CD4-positive, alpha-beta T cell treated with Interferon alpha-2 for 1 hour (primary cell): ENCODE measurements around the gene ERC1.
"Not testable (repeated sequence)": the region's sequence is repeated elsewhere in the genome, so short reads cannot be mapped to it uniquely, and the experiment has no call there.

Source experiments
- DNase-seq, 2 donors: peaks; one replicate each; pipeline ENCODE4 v3.0.0-alpha.2; 2020 to 2022

The ERC1 gene

GRCh38 chr12:1330477-1330827 is 339.4 kb downstream of the ERC1 start:
- DNase-seq = no peak

DNA sequence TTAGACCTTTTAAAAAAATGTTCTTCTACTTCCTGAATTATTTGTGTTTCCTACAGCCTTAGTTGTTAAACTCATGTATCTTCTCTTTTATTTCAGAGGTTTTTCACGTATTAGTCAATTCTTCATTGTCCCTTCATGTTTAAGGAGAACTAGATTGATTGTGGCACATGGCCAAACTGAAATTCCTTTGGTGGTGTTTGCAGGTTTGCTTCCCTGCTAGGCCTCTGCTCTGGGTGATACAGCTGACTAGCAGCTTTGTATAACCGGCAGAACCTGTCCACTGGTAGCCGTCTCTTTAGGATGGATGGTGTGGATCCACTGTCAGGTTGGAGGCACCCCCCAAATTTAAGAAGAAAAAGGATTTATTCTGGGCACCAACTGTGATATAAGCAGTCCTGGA is 341.3 kb downstream of the ERC1 start:
- no peak for DNase-seq

DNA sequence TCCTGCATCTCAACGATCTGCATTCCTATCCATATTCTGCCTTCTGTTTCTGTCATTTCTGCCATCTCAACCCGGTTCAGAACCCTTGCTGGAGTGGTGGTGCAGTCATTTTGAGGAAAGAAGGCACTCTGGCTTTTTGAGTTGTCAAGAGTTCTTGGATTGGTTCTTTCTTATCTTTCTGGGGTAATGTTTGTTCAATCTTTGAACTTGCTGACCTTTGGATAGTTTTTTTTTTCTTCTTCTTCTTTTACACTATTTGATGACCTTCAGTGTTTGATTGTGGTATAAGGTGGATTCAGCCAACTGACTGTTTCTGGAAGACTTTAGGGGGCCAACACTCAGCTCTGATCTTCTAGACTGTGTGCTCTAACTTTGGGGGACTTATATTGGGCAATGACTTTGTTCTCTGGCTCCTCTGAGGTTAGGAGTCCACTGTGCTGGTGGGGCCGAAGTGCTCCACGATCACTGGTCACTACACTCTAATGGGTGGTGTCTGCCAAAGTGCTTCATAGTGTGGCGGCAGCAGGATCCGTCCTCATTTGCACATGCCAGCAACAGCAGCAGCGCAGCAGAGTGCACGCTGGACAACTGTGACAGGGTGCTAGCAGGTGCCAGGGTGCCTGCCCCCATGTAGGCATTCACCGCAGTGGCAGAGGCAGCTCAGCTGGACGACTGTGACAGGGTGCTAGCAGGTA is 347.6 kb downstream of the ERC1 start:
- DNase-seq = no peak

DNA sequence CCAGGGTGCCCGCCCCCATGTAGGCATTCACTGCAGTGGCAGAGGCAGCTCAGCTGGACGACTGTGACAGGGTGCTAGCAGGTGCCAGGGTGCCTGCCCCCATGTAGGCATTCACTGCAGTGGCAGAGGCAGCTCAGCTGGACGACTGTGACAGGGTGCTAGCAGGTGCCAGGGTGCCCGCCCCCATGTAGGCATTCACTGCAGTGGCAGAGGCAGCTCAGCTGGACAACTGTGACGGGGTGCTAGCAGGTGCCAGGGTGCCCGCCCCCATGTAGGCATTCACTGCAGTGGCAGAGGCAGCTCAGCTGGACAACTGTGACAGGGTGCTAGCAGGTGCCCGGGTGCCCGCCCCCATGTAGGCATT is 348.1 kb downstream of the ERC1 start:
- DNase-seq = not testable (repeated sequence)

DNA sequence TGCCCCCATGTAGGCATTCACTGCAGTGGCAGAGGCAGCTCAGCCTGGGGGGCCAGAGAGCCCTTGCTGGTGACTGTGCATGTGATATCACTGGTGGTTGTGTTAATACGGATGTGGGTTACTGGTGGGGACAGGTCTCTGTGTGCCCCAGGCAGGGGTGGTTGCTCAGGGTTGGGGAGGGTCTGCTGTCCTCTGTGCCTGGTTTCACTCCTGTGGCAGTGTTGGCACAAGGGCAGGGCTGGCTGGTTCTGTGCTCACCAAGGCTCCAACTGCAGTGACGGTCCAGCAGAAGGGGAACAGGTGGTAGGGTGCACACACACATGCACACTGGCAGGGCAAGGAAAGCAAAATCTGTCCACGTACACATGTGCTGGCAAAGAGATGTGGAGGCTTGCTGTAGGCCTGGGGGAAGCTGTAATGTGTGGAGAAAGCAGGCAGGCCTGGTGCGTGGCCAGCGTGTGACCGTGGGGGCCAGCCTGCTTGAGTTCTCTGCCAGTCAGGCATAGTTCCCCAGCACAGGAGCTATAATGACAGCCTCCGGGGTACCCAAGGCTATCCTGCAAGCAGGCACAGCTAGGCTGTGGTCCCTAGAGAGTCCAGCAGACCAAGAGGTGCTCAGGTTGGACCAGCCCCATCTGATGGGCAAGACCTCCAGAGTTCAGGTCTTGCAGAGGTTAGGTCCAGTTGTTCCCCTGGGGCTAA is 348.7 kb downstream of the ERC1 start:
- no peak for DNase-seq

DNA sequence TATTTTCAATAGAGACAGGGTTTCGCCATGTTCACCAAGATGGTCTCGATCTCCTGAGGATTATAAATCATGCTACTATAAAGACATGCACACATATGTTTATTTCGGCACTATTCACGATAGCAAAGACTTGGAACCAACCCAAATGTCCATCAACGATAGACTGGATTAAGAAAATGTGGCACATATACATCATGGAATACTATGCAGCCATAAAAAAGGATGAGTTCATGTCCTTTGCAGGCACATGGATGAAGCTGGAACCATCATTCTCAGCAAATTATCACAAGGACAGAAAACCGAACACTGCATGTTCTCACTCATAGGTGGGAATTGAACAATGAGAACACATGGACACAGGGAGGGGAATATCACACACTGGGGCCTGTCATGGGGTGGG is 350.2 kb downstream of the ERC1 start:
- DNase-seq = not testable (repeated sequence)

- no peak for DNase-seq
Observed at GRCh38 chr12:1343422-1343821, 352.4 kb downstream of the ERC1 start.

DNA sequence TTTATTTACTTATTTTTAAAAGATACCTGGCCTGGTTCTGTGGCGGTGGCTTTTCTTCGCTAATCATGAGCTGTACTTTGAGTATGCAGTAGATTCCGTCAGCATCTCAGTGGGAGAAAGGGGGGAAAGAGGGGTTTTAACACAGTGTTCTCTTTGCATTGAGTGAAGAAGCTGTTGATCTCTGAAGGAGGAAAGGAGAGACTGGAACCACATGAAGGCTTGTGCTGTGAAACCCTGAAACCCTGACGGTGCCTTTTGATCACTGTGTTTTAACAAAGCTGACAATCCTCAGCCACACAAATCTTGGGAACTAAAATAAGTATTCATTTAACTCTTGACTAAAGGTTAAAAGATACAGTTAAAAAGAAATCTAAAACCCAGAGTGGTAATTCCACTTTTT is 353.2 kb downstream of the ERC1 start:
- no peak for DNase-seq

- no peak for DNase-seq
Observed at GRCh38 chr12:1346126-1346525, 355.1 kb downstream of the ERC1 start.

DNA sequence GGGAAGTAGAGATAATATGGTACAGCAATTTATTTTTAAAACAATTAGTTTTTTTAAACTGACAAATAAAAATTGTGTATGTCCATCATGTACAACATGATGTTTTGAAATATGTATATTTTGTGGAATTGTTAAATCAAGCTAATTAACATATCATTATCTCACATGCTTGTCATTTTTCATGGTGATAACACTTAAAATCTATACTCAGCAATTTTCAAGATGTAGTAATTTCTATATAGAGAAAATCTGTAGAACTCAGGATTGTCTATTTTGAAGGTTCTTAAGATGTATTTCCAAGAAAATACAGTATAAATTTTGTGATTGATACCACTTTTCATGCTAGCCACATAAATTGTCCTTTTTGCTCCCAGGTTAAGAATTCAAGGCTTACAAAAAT is 356.3 kb downstream of the ERC1 start:
- no peak for DNase-seq

DNA sequence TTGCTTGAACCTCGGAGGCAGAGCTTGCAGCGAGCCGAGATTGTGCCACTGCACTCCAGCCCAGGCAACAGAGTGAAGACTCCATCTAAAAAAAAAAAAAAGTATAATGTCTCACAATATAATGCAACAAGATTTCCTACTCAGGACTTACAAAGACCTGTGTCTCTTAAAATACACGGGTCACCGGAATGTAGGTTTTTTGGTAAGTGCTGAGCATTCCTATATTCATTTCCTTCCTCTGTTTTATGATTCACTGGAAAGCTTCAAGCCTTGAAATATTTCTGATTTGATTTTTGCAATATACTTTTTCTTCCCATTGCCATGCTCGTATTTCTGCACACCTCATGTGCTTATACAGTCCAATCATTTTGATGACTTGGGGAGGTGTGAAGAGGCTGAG is 357.6 kb downstream of the ERC1 start:
- DNase-seq = no peak

DNA sequence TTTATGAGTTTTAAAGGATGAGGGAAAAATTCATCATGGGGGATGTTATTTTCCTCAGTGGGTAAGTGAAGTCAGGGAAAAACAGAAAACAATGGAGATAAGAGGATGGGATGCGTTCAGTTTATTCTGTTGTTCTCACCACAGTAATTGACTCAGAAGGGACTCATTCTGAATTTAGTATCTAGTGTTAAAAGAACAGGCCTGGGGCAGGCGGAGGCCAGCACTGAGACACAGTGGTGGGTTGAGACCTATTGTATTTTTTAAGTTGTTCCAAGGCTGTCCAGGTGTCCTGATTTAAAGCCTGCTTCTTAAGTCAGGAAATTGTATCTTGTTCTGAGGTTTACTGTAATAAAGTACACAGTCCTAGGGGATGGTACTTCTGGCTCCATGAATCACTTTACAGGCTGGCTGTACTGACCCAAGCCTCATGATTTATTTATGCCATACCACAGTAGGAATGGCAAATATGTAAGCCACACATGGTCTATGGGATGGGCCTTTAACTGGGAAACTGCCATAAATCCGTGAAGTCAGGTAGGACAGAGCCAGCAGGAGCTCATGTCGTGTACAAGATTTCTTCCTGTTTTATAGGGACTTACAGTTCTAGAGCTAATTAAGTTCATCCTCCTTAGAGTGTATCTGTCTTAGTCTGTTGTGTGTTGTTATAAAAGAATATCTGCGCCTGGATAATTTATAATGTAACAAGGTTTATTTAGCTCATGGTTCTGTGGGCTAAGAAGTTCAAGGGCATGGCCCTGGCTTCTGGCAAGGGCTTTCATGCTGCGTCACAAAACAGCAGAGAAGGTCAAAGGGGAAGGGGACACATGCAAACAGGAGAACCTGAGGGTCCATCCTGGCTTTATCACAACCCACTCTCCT is 359.3 kb downstream of the ERC1 start:
- DNase-seq = no peak

DNA sequence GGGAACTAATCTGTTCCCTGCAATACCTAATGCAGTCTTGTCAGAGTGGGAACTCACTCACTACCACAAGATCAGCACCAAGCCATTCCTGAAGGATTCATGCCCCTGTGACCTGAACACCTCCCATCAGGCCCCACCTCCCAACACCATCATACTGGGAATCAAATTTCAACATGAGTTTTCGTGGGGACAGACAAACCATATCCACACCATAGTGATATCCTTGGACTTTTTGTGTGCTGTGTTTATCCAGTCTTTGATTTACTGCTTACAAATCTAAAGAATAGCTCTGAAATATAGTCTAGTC is 359.9 kb downstream of the ERC1 start:
- DNase-seq = no peak

- DNase-seq = no peak
Observed at GRCh38 chr12:1351926-1352325, 360.9 kb downstream of the ERC1 start.

GRCh38 chr12:1353451-1353850 is 362.4 kb downstream of the ERC1 start:
- DNase-seq = no peak

DNA sequence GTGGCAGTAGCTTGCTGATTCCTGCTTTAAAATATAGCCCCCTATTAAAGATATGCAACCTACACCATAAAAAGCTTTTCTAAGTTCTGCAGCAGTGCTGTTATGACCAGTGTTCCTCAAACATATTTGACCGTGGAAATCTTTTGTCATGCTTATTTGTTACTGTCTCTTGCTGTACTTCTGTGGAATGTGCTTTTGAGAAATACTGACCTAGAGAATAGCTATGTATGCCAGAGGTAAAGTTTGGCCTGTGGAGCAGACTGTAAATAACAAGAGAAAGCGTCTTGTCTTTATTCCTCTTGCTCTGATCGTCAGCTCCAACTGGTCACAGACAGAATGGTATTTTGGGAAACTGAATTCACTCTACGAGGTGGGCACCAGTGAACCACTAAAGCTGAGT is 364.4 kb downstream of the ERC1 start:
- no peak for DNase-seq

- not testable (repeated sequence) for DNase-seq
Observed at GRCh38 chr12:1355871-1356270, 364.8 kb downstream of the ERC1 start.

- DNase-seq = no peak
Observed at GRCh38 chr12:1356285-1356684, 365.3 kb downstream of the ERC1 start.

- DNase-seq = no peak
Observed at GRCh38 chr12:1357171-1357570, 366.1 kb downstream of the ERC1 start.

DNA sequence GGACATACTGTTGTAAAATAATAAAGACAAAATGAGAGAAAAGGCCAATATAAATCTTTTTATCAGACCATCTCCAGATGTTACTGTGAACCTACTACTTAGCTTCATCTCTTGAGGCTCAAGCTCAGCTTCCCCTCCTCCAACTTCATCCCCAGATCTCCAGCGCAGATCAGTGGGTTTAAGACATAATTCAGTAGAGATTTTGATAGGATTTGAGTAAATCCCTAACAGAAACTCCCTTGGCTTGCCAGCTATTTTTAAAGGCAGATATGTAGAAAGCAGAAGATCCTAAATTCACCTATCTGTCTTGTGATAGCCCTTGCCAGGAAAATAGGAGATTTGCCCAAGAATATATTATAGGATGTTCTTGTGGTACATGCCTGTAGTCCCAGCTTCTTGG is 366.7 kb downstream of the ERC1 start:
- DNase-seq = no peak

GRCh38 chr12:1360441-1361210 is 369.6 kb downstream of the ERC1 start:
- DNase-seq = no peak

DNA sequence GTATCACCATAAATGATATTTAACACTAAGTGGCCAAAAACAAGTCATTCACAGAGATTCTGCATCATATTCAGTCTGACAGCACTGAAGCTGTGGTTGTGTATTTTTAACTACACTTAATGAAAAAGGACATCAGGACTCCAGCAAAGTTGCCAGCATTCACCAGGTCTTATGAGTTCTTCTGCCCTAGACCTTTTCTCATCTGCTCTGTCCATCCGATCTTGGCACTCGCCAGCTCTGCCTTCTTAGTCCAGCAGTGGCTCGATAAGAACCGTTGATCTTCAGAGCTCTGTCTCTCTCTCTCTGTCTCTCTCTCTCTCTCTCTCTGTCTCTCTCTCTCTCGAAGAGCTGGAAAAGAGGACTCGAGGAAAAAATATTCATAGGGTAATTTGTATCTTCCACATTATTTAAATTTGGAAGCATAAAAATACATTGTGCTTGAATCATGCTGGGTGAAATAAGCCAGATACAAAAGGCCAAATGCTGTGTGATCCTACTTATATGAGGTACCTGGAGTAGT is 371.2 kb downstream of the ERC1 start:
- DNase-seq = no peak

DNA sequence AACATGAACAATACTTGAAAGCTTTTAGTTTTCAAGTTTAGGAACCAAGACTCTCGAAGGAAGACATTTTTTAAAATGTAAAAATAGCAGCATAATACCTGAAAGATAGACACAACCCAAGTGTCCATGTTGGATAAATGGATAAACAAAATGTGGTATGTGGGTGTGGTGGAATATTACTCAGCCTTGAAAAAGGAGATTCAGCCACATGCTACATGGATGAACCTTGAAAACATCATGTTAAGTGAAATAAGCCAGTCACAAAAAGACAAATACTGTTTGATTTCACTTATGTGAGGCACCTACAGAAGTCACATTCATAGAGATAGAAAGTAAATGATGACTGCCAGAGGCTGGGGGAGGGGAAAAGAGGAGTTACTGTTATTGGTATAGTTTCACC is 374.7 kb downstream of the ERC1 start:
- no peak for DNase-seq
